ENCODE results near the gene COX8C.

Gene COX8C

GRCh38 chr14:93331002-93331727, 15.8 kb upstream of the COX8C start:
- peaks cover 2% of the 10 kb centered on the region; the same call in 1 of the 2 replicates for H3K36me3 ChIP-seq
- DNase-seq: no peak
- H3K27me3 ChIP-seq: no peaks in the 10 kb centered on the region
- H3K9me3 ChIP-seq: no peaks in the 10 kb centered on the region
- TF ChIP-seq CTCF (IDR thresholded peaks at IDR 0.05; ENCODE audit: low read depth, low read length): no peak
- no peaks in the 10 kb centered on the region for H3K4me1 ChIP-seq
- peak overlapping the region; percentile 88 for H3K4me3 ChIP-seq (ENCODE audit: low read depth, low read length)

GRCh38 chr14:93331728-93332396, 15.1 kb upstream of the COX8C start:
- Histone ChIP-seq H3K27me3 (no peaks in the 10 kb centered on the region), H3K4me3 (ENCODE audit: low read depth, low read length) (peak overlapping the region; percentile 88), H3K36me3 (peaks cover 2% of the 10 kb centered on the region; the same call in 1 of the 2 replicates), H3K9me3 (no peaks in the 10 kb centered on the region), H3K4me1 (no peaks in the 10 kb centered on the region)
- no peak for TF ChIP-seq CTCF (IDR thresholded peaks at IDR 0.05; ENCODE audit: low read depth, low read length)
- DNase-seq: no peak

- peak; percentile 75 for DNase-seq
- Histone ChIP-seq H3K9me3 (no peaks in the 10 kb centered on the region), H3K27me3 (no peaks in the 10 kb centered on the region), H3K4me3 (ENCODE audit: low read depth, low read length) (peak overlapping the region; percentile 88), H3K36me3 (peaks cover 2% of the 10 kb centered on the region; the same call in 1 of the 2 replicates), H3K4me1 (no peaks in the 10 kb centered on the region)
- no peak for TF ChIP-seq CTCF (IDR thresholded peaks at IDR 0.05; ENCODE audit: low read depth, low read length)
Observed at GRCh38 chr14:93332397-93332852, 14.6 kb upstream of the COX8C start.

- H3K4me3 ChIP-seq (ENCODE audit: low read depth, low read length): peak within 1 kb of the TSS; percentile 94
- H3K36me3 ChIP-seq: peaks cover 2% of the 10 kb centered on the region; the same call in 1 of the 2 replicates
- DNase-seq: peak; percentile 99
- H3K4me1 ChIP-seq: no peaks in the 10 kb centered on the region
- H3K27me3 ChIP-seq: no peaks in the 10 kb centered on the region
- no peaks in the 10 kb centered on the region for H3K9me3 ChIP-seq
- peak; percentile 30; the same call in 1 of the 2 replicates for TF ChIP-seq CTCF (IDR thresholded peaks at IDR 0.05; ENCODE audit: low read depth, low read length)
Observed at GRCh38 chr14:93332853-93333630, 13.9 kb upstream of the COX8C start, which contains the start of gene BTBD7. Gene BTBD7 (minus strand): TSS chr14:93333036. CDS start chr14:93296051, 36,985 bp downstream.

- Histone ChIP-seq H3K36me3 (peaks cover 2% of the 10 kb centered on the region; the same call in 1 of the 2 replicates), H3K4me3 (ENCODE audit: low read depth, low read length) (peak overlapping the region; percentile 94), H3K4me1 (no peaks in the 10 kb centered on the region), H3K27me3 (no peaks in the 10 kb centered on the region), H3K9me3 (no peaks in the 10 kb centered on the region)
- DNase-seq: no peak
- no peak for TF ChIP-seq CTCF (IDR thresholded peaks at IDR 0.05; ENCODE audit: low read depth, low read length)
Observed at GRCh38 chr14:93333631-93334103, 13.3 kb upstream of the COX8C start.

Measured in BE2C (cell line).